Suprapubic skin (tissue), 4 donors: ENCODE results near the gene HPSE2.

Experiments
- CTCF ChIP-seq, 2 donors: fragments of 200-600 bp in 1 of 2; fragments of 450-650 bp in 1 of 2; sonication (generic) in 1 of 2; IDR thresholded peaks; one replicate each; pipeline ENCODE4 v1.5.1; 2016 to 2019; ENCODE audit warnings: antibody characterized with exemption in 2 of 2, mild to moderate bottlenecking in 1 of 2, moderate library complexity in 1 of 2
- POLR2A ChIP-seq, 2 donors: fragments of 450-650 bp; IDR thresholded peaks; one replicate each; pipeline ENCODE4 v1.6.1; 2017; ENCODE audit warnings: antibody characterized with exemption in 2 of 2, mild to moderate bottlenecking in 2 of 2, moderate library complexity in 2 of 2
- POLR2AphosphoS5 ChIP-seq, 3 donors: sonication (generic); formaldehyde crosslinking; IDR thresholded peaks; one replicate each; pipeline ENCODE4 v1.6.1; 2017; ENCODE audit warnings: antibody characterized with exemption in 3 of 3

DNA sequence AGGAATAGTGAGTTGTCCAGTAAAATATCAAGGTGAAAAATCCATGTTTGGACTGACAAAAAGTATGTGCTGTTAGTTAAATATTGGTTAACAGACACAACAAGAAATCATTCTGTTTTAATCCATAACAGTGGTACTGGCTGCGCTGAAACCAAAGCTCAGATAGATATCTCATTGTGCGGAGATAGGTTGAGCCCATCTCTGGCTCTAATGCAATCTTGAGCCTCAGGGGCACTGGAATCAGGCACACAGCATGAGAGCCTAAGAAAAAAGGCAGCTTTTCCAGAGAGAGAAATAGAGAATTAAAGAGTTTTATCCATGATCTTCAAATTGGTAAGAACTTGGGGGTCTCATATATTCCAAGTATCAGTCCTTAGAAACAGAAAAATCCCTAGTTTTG, 373.7 kb downstream of the HPSE2 start:
- TF ChIP-seq CTCF (IDR thresholded peaks at IDR 0.05) = no peak
- no peak for TF ChIP-seq POLR2AphosphoS5 (IDR thresholded peaks at IDR 0.05)
- TF ChIP-seq POLR2A (IDR thresholded peaks at IDR 0.05) = no peak
